HepG2 (cell line): ENCODE data around the gene DUSP16. TPM values are rescaled to one million over a fixed set of nuclear protein-coding genes. Genes with fewer than 3 reads are reported as not detected.

Experiments
- ETV5 ChIP-seq: IDR thresholded peaks from 2 replicates; pipeline ENCODE4 v1.6.1; 2018; ENCODE audit warnings: missing biosample characterization, missing genetic modification reagents, inconsistent platforms, borderline replicate concordance
- GATA4 ChIP-seq: sonication (generic); IDR thresholded peaks from 2 replicates; pipeline ENCODE4 v1.6.1; 2016; ENCODE audit warnings: antibody characterized with exemption, low read depth, borderline replicate concordance
- HDAC2 ChIP-seq: sonication (generic); formaldehyde crosslinking; IDR thresholded peaks from 2 replicates; pipeline ENCODE4 v1.4.0; 2020; ENCODE audit warnings: missing genetic modification reagents
- HNF4G ChIP-seq, 2 experiments: sonication (generic) in 1 of 2; formaldehyde crosslinking in 1 of 2; IDR thresholded peaks; 2 replicates each; pipeline versions ENCODE4 v1.4.0 to v1.6.1; 2011 to 2020; ENCODE audit warnings: borderline replicate concordance in 2 of 2, low read depth in 2 of 2, mild to moderate bottlenecking in 2 of 2, low read length in 1 of 2, missing genetic modification reagents in 1 of 2, moderate library complexity in 1 of 2
- HOXA3 ChIP-seq: sonication (generic); formaldehyde crosslinking; IDR thresholded peaks from 2 replicates; pipeline ENCODE4 v1.5.0; 2020; ENCODE audit warnings: missing genetic modification reagents
- KLF16 ChIP-seq, 2 experiments: sonication (generic) in 1 of 2; formaldehyde crosslinking in 1 of 2; IDR thresholded peaks; 2 replicates each; pipeline versions ENCODE4 v1.6.1 to v1.8.0; 2016 to 2023; ENCODE audit warnings: missing genetic modification reagents in 2 of 2, missing compliant biosample characterization in 1 of 2
- MEF2D ChIP-seq: sonication (generic); formaldehyde crosslinking; IDR thresholded peaks from 2 replicates; pipeline ENCODE4 v1.5.1; 2020; ENCODE audit warnings: mild to moderate bottlenecking, missing genetic modification reagents
- NCOR1 ChIP-seq: fragments of 200-600 bp; sonication (generic); IDR thresholded peaks from 2 replicates; pipeline ENCODE4 v1.7.0; 2017; ENCODE audit warnings: antibody characterized with exemption, low read length, borderline replicate concordance
- POGZ ChIP-seq: sonication (generic); formaldehyde crosslinking; IDR thresholded peaks from 2 replicates; pipeline ENCODE4 v1.4.0; 2020; ENCODE audit warnings: mild to moderate bottlenecking, missing genetic modification reagents
- RBM39 ChIP-seq: fragments of 200-400 bp; formaldehyde crosslinking; IDR thresholded peaks from one replicate; pipeline ENCODE4 v1.6.1; 2018; ENCODE audit warnings: antibody characterized with exemption, mild to moderate bottlenecking, low read depth, low read length; ENCODE audit not compliant: poor library complexity, severe bottlenecking
- RCOR2 ChIP-seq: IDR thresholded peaks from 2 replicates; pipeline ENCODE4 v1.6.1; 2016; ENCODE audit warnings: missing biosample characterization, missing genetic modification reagents
- SIX4 ChIP-seq: sonication (generic); formaldehyde crosslinking; IDR thresholded peaks from 2 replicates; pipeline ENCODE4 v1.4.0; 2020; ENCODE audit warnings: missing genetic modification reagents
- SMAD3 ChIP-seq: sonication (generic); formaldehyde crosslinking; IDR thresholded peaks from 2 replicates; pipeline ENCODE4 v1.4.0; 2020; ENCODE audit warnings: missing genetic modification reagents
- THAP11 ChIP-seq: IDR thresholded peaks from 2 replicates; pipeline ENCODE4 v1.6.1; 2016; ENCODE audit warnings: missing biosample characterization, missing genetic modification reagents
- ZBTB21 ChIP-seq: sonication (generic); formaldehyde crosslinking; IDR thresholded peaks from 2 replicates; pipeline ENCODE4 v1.4.0; 2020; ENCODE audit warnings: missing genetic modification reagents
- ZFP90 ChIP-seq: sonication (generic); formaldehyde crosslinking; IDR thresholded peaks from 2 replicates; pipeline ENCODE4 v1.8.0; 2022; ENCODE audit warnings: missing genetic modification reagents, mild to moderate bottlenecking, inconsistent platforms, borderline replicate concordance
- ZNF230 ChIP-seq: sonication (generic); formaldehyde crosslinking; IDR thresholded peaks from 2 replicates; pipeline ENCODE4 v1.4.0; 2020; ENCODE audit warnings: mild to moderate bottlenecking, missing genetic modification reagents
- ZNF605 ChIP-seq: sonication (generic); formaldehyde crosslinking; IDR thresholded peaks from 2 replicates; pipeline ENCODE4 v1.8.0; 2022; ENCODE audit warnings: mild to moderate bottlenecking, missing genetic modification reagents
- ZNF644 ChIP-seq: IDR thresholded peaks from 2 replicates; pipeline ENCODE4 v1.6.1; 2016; ENCODE audit warnings: low read depth
- ZNF761 ChIP-seq: sonication (generic); formaldehyde crosslinking; conservative IDR thresholded peaks from 2 replicates; pipeline ENCODE4 v1.4.0; 2020; ENCODE audit warnings: mild to moderate bottlenecking, missing genetic modification reagents
- polyA plus RNA-seq, 8 experiments: library from polyadenylated mRNA; depleted of rRNA in 3 of 8; stranded (reverse) in 7 of 8; unstranded in 1 of 8; fragments of >200 nt; fragmentation: Illumina TruSeq in 4 of 8; extraction: Trizol in 4 of 8; gene quantifications; 2 replicates each; pipeline versions ENCODE4 v1.2.1 to v1.2.3, GENCODE V29; 2011 to 2016; ENCODE audit warnings: low read depth in 4 of 8, missing spikeins in 1 of 8, mixed read lengths in 1 of 8; ENCODE audit not compliant: insufficient read depth in 1 of 8
- total RNA-seq, 5 experiments: library from RNA; depleted of rRNA; stranded (reverse); fragments of >200 nt; fragmentation: Illumina TruSeq; extraction: Trizol; gene quantifications; 2 replicates each; pipeline ENCODE4 v1.2.3, GENCODE V29; 2016; ENCODE audit warnings: low read depth in 1 of 5
- TF ChIP-seq, protein P1 (sequence below): sonication (generic); IDR thresholded peaks from 2 replicates; pipeline ENCODE4 v1.6.1; 2016; ENCODE audit warnings: low read depth, borderline replicate concordance
- TF ChIP-seq, protein P2 (sequence below): sonication (generic); formaldehyde crosslinking; IDR thresholded peaks from 2 replicates; pipeline ENCODE4 v1.4.0; 2020; ENCODE audit warnings: missing genetic modification reagents
- TF ChIP-seq, protein P3 (sequence below): sonication (generic); formaldehyde crosslinking; IDR thresholded peaks from 2 replicates; pipeline ENCODE4 v1.4.0; 2020; ENCODE audit warnings: missing genetic modification reagents, borderline replicate concordance

DUSP16 gene
- total and polyA plus RNA-seq, 2 of the 13 experiments (the other 11 are each of a cell fraction or from before 2014, with no cell fraction given) = 45.7 to 46.6 TPM

DNA sequence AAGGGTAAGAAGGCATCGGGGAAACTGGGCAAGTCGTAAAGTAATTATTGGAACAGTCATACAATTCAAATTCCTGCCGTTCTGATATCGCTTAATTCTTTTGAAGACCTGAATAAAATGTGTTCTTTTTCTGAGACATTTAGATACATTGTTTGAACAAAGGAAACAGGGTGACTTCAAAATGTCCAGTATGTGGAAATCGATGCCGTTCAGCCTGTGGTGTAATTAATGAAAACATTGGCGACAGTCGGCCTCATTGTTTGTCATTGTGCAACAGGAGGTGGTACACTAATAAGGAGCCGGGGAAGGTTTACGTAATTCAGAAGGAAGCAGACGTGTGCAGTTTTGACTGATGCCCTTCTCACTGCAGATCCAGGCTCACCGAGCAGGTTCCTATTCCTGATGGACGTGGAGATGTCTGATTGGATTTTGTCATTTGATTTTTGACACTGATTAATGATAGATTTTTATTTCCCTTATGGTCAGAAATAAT, 113.1 kb downstream of the DUSP16 start (continued):
- TF ChIP-seq, protein P1, sequence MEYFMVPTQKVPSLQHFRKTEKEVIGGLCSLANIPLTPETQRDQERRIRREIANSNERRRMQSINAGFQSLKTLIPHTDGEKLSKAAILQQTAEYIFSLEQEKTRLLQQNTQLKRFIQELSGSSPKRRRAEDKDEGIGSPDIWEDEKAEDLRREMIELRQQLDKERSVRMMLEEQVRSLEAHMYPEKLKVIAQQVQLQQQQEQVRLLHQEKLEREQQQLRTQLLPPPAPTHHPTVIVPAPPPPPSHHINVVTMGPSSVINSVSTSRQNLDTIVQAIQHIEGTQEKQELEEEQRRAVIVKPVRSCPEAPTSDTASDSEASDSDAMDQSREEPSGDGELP = peak; percentile 25; the same call in 1 of the 2 replicates
- TF ChIP-seq POGZ (CRISPR knock-in tag) (peak; percentile 92), SMAD3 (peak; percentile 88; the same call in 1 of the 2 replicates), KLF16 (CRISPR knock-in tag; IDR thresholded peaks at IDR 0.05) (peak in 1 of 2 experiments; percentile 85; a peak in 2 of 4 replicates), HNF4G (IDR thresholded peaks at IDR 0.05; ENCODE audit: borderline replicate concordance, low read depth, low read length) (peak; percentile 85), HNF4G (CRISPR knock-in tag; IDR thresholded peaks at IDR 0.05; ENCODE audit: borderline replicate concordance, low read depth) (no peak), RBM39 (no peak), ZNF644 (peak; percentile 38; the same call in 1 of the 2 replicates), HDAC2 (peak; percentile 94), ZBTB21 (CRISPR knock-in tag) (peak; percentile 84), ZFP90 (CRISPR knock-in tag) (peak; percentile 56; the same call in 1 of the 2 replicates), ZNF761 (CRISPR knock-in tag) (no peak), ZNF605 (peak; percentile 59; the same call in 1 of the 2 replicates), ZNF230 (peak; percentile 41; the same call in 1 of the 2 replicates), NCOR1 (peak; percentile 91; the same call in 1 of the 2 replicates), HOXA3 (CRISPR knock-in tag) (peak; percentile 92), THAP11 (peak; percentile 72), MEF2D (0 out of 2 replicates have a peak, but pooled peaks have one; percentile 20), SIX4 (CRISPR knock-in tag) (peak; percentile 82), RCOR2 (peak; percentile 93), ETV5 (peak; percentile 94), GATA4 (peak; percentile 91)
- TF ChIP-seq, protein P2, sequence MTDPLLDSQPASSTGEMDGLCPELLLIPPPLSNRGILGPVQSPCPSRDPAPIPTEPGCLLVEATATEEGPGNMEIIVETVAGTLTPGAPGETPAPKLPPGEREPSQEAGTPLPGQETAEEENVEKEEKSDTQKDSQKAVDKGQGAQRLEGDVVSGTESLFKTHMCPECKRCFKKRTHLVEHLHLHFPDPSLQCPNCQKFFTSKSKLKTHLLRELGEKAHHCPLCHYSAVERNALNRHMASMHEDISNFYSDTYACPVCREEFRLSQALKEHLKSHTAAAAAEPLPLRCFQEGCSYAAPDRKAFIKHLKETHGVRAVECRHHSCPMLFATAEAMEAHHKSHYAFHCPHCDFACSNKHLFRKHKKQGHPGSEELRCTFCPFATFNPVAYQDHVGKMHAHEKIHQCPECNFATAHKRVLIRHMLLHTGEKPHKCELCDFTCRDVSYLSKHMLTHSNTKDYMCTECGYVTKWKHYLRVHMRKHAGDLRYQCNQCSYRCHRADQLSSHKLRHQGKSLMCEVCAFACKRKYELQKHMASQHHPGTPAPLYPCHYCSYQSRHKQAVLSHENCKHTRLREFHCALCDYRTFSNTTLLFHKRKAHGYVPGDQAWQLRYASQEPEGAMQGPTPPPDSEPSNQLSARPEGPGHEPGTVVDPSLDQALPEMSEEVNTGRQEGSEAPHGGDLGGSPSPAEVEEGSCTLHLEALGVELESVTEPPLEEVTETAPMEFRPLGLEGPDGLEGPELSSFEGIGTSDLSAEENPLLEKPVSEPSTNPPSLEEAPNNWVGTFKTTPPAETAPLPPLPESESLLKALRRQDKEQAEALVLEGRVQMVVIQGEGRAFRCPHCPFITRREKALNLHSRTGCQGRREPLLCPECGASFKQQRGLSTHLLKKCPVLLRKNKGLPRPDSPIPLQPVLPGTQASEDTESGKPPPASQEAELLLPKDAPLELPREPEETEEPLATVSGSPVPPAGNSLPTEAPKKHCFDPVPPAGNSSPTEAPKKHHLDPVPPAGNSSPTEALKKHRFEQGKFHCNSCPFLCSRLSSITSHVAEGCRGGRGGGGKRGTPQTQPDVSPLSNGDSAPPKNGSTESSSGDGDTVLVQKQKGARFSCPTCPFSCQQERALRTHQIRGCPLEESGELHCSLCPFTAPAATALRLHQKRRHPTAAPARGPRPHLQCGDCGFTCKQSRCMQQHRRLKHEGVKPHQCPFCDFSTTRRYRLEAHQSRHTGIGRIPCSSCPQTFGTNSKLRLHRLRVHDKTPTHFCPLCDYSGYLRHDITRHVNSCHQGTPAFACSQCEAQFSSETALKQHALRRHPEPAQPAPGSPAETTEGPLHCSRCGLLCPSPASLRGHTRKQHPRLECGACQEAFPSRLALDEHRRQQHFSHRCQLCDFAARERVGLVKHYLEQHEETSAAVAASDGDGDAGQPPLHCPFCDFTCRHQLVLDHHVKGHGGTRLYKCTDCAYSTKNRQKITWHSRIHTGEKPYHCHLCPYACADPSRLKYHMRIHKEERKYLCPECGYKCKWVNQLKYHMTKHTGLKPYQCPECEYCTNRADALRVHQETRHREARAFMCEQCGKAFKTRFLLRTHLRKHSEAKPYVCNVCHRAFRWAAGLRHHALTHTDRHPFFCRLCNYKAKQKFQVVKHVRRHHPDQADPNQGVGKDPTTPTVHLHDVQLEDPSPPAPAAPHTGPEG (CRISPR knock-in tag) = peak; percentile 60; the same call in 1 of the 2 replicates
- TF ChIP-seq, protein P3, sequence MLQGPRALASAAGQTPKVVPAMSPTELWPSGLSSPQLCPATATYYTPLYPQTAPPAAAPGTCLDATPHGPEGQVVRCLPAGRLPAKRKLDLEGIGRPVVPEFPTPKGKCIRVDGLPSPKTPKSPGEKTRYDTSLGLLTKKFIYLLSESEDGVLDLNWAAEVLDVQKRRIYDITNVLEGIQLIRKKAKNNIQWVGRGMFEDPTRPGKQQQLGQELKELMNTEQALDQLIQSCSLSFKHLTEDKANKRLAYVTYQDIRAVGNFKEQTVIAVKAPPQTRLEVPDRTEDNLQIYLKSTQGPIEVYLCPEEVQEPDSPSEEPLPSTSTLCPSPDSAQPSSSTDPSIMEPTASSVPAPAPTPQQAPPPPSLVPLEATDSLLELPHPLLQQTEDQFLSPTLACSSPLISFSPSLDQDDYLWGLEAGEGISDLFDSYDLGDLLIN (CRISPR knock-in tag) = no peak
